IMR-90 (cell line): Measurements from ENCODE around the gene DRD3. TPM values are rescaled to one million over a fixed set of nuclear protein-coding genes. Genes with fewer than 3 reads are reported as not detected.

ENCODE experiments used
- ATAC-seq: fragments of 200-7000 bp; cut with Tn5 transposase; 2 replicates; pipeline ENCODE4 v1.9.1; 2020; ENCODE audit warnings: low read depth, mild to moderate bottlenecking, moderate library complexity
- BruUV-seq: library from RNA; stranded (reverse); fragments of 400-500 nt; replicated peaks from 2 replicates; lab custom pipeline; 2021; lab: Mats Ljungman, UMichigan
- CTCF ChIA-PET: fragments of 300-600 bp; formaldehyde crosslinking; extraction: SDS; loops from one replicate; lab custom pipeline; 2021; ENCODE audit warnings: antibody characterized with exemption; lab: Yijun Ruan, JAX
- POLR2A ChIA-PET: fragments of 300-600 bp; sonication (Branson Sonifier 250); formaldehyde crosslinking; loops from one replicate; lab custom pipeline; 2022; ENCODE audit warnings: antibody characterized with exemption; ENCODE audit not compliant: unreplicated experiment; lab: Charles Lee
- DNase-seq: peaks from one replicate; pipeline ENCODE4 v3.0.0; 2013
- H2AFZ ChIP-seq: replicated peaks from 2 replicates; pipeline ENCODE3; 2013; ENCODE audit warnings: low read length, mild to moderate bottlenecking; ENCODE audit not compliant: poor library complexity
- H2AK5ac ChIP-seq: 2 replicates; pipeline ENCODE4 v1.6.1; 2013; ENCODE audit warnings: low read depth, low read length, inconsistent platforms
- H2AK9ac ChIP-seq: replicated peaks from 2 replicates; pipeline ENCODE3; 2013; ENCODE audit warnings: mild to moderate bottlenecking, low read depth, low read length, moderate library complexity; ENCODE audit not compliant: poor library complexity
- H2BK120ac ChIP-seq: 2 replicates; pipeline ENCODE4 v1.6.1; 2013; ENCODE audit warnings: low read depth, low read length, inconsistent platforms
- H2BK15ac ChIP-seq: 3 replicates; pipeline ENCODE4 v1.6.1; 2013; ENCODE audit warnings: low read depth, low read length, inconsistent platforms
- H2BK20ac ChIP-seq: 2 replicates; pipeline ENCODE4 v1.6.1; 2013; ENCODE audit warnings: low read depth, mild to moderate bottlenecking, inconsistent platforms, low read length, moderate library complexity
- H2BK5ac ChIP-seq: 2 replicates; pipeline ENCODE4 v1.6.1; 2013; ENCODE audit warnings: mild to moderate bottlenecking, low read depth, low read length, inconsistent platforms; ENCODE audit not compliant: poor library complexity, severe bottlenecking
- H3K14ac ChIP-seq: replicated peaks from 2 replicates; pipeline ENCODE4 v1.6.1; 2013; ENCODE audit warnings: low read depth, low read length, inconsistent platforms
- H3K18ac ChIP-seq: 2 replicates; pipeline ENCODE4 v1.6.1; 2013; ENCODE audit warnings: low read depth, low read length, control low read depth
- H3K23ac ChIP-seq: 2 replicates; pipeline ENCODE4 v1.6.1; 2013; ENCODE audit warnings: low read depth, low read length, inconsistent platforms
- H3K27ac ChIP-seq: 2 replicates; pipeline ENCODE4 v1.5.1; 2013; ENCODE audit warnings: mild to moderate bottlenecking, control low read depth, low read length; ENCODE audit not compliant: insufficient read depth
- H3K27me3 ChIP-seq: 2 replicates; pipeline ENCODE4 v1.6.1; 2013; ENCODE audit warnings: low read length; ENCODE audit not compliant: control insufficient read depth, insufficient read depth
- H3K36me3 ChIP-seq: 2 replicates; pipeline ENCODE4 v1.6.1; 2013; ENCODE audit warnings: low read length, mixed read lengths; ENCODE audit not compliant: control insufficient read depth, insufficient read depth
- H3K4ac ChIP-seq: 2 replicates; pipeline ENCODE4 v1.6.1; 2013; ENCODE audit warnings: low read depth, low read length, inconsistent platforms
- H3K4me1 ChIP-seq: 2 replicates; pipeline ENCODE4 v1.6.1; 2013; ENCODE audit warnings: low read length, mixed read lengths; ENCODE audit not compliant: control insufficient read depth, insufficient read depth
- H3K4me2 ChIP-seq: 2 replicates; pipeline ENCODE4 v1.6.1; 2013; ENCODE audit warnings: low read depth, mild to moderate bottlenecking, control low read depth, low read length, moderate library complexity
- H3K4me3 ChIP-seq: 2 replicates; pipeline ENCODE4 v1.5.1; 2013; ENCODE audit warnings: low read depth, mild to moderate bottlenecking, control low read depth, low read length, moderate library complexity; ENCODE audit not compliant: insufficient read depth
- H3K56ac ChIP-seq: 2 replicates; pipeline ENCODE4 v1.6.1; 2013; ENCODE audit warnings: low read length, inconsistent platforms; ENCODE audit not compliant: insufficient read depth; ENCODE audit errors: extremely low read depth
- H3K79me1 ChIP-seq, 2 experiments: 2 replicates each; pipeline ENCODE4 v1.6.1; 2013; ENCODE audit warnings: low read length in 2 of 2, inconsistent platforms in 1 of 2, low read depth in 1 of 2
- H3K9ac ChIP-seq: 2 replicates; pipeline ENCODE4 v1.6.1; 2013; ENCODE audit warnings: low read depth, low read length, control low read depth
- H3K9me1 ChIP-seq: 2 replicates; pipeline ENCODE4 v1.6.1; 2013; ENCODE audit warnings: low read length, inconsistent platforms; ENCODE audit not compliant: insufficient read depth
- H3K9me3 ChIP-seq: 2 replicates; pipeline ENCODE4 v1.6.1; 2013; ENCODE audit warnings: low read length; ENCODE audit not compliant: control insufficient read depth, insufficient read depth
- H4K20me1 ChIP-seq: 2 replicates; pipeline ENCODE4 v1.6.1; 2013; ENCODE audit warnings: low read length, inconsistent platforms; ENCODE audit not compliant: insufficient read depth
- H4K5ac ChIP-seq: 2 replicates; pipeline ENCODE4 v1.6.1; 2013; ENCODE audit warnings: mild to moderate bottlenecking, low read depth, low read length, control low read depth
- H4K8ac ChIP-seq, 2 experiments: 2 replicates each; pipeline ENCODE4 v1.6.1; 2013; ENCODE audit warnings: low read depth in 2 of 2, low read length in 2 of 2, control low read depth in 1 of 2, inconsistent platforms in 1 of 2
- H4K91ac ChIP-seq: 2 replicates; pipeline ENCODE4 v1.6.1; 2013; ENCODE audit warnings: low read depth, low read length, inconsistent platforms; ENCODE audit not compliant: insufficient read depth
- CEBPB ChIP-seq: IDR thresholded peaks from 2 replicates; pipeline ENCODE4 v1.6.1; 2012; ENCODE audit warnings: low read depth, low read length, improper control_type of control experiment
- RAD21 ChIP-seq: IDR thresholded peaks from 2 replicates; pipeline ENCODE4 v1.6.1; 2012; ENCODE audit warnings: low read length, improper control_type of control experiment
- SMC3 ChIP-seq: fragments of 150-350 bp; IDR thresholded peaks from 2 replicates; pipeline ENCODE4 v1.6.1; 2016; ENCODE audit warnings: low read depth, mild to moderate bottlenecking, antibody characterized with exemption, low read length, moderate library complexity
- WGBS, 2 experiments: methylation state at CpG; one replicate each; pipeline versions ENCODE4 v1.1.5 to v1.1.7; 2013; ENCODE audit warnings: missing lambda C conversion rate in 2 of 2; ENCODE audit not compliant: insufficient read length in 1 of 2; ENCODE audit errors: extremely low coverage in 2 of 2; 5-methylcytosine and 5-hydroxymethylcytosine counted together
- dilution Hi-C: fragments of 300-500 bp; cut with HindIII; formaldehyde crosslinking; loops from one replicate; pipeline ENCODE4 v1.14.3; 2018; ENCODE audit warnings: low sequenced_read_pairs; ENCODE audit not compliant: unreplicated experiment
- in situ Hi-C: fragments of 300-500 bp; cut with MboI; formaldehyde crosslinking; loops from 3 replicates; pipeline ENCODE4 v1.14.3; 2019; ENCODE audit warnings: low sequenced_read_pairs, inconsistent platforms, mixed read lengths
- intact Hi-C: fragments of 100-400 bp; cut with micrococcal nuclease; formaldehyde crosslinking; loops from 2 replicates; pipeline ENCODE4 v1.10.0; 2022
- polyA plus RNA-seq, 3 experiments: library from polyadenylated mRNA; depleted of rRNA; stranded (reverse); fragments of >200 nt; gene quantifications; 2 replicates each; pipeline ENCODE4 v1.2.3, GENCODE V29; 2012; ENCODE audit warnings: low replicate concordance in 1 of 3
- total RNA-seq: library from RNA; depleted of rRNA; stranded (reverse); fragments of >200 nt; gene quantifications from 2 replicates; pipeline ENCODE4 v1.2.3, GENCODE V29; 2012

DRD3 gene
- total and polyA plus RNA-seq, 2 of the 4 experiments (the other 2 are of a cell fraction) = not detected

- Histone ChIP-seq H3K14ac (no peak overlapping the region), H2AFZ (no peak overlapping the region), H3K27me3 (no peaks in the 10 kb centered on the region; the same call in 1 of the 2 replicates), H2BK15ac (no peak overlapping the region), H4K91ac (no peak overlapping the region), H4K8ac (no peak overlapping the region), H2BK120ac (no peak overlapping the region), H3K4me1 (peaks cover 10% of the 10 kb centered on the region), H3K18ac (no peak overlapping the region), H3K27ac (no peak overlapping the region), H3K56ac (0 out of 2 replicates have a peak overlapping the region, but pooled peaks have one; percentile 2), H4K5ac (no peak overlapping the region), H2BK5ac (no peak overlapping the region), H3K4me3 (no peak overlapping the region), H3K36me3 (no peaks in the 10 kb centered on the region), H2AK9ac (no peak overlapping the region), H3K9ac (no peak overlapping the region), H3K4me2 (no peak overlapping the region), H3K79me1 (no peaks in the 10 kb centered on the region), H2AK5ac (no peak overlapping the region), H3K4ac (no peak overlapping the region), H3K23ac (no peak overlapping the region), H2BK20ac (no peak overlapping the region), H3K9me1 (peaks cover 7% of the 10 kb centered on the region), H4K20me1 (no peaks in the 10 kb centered on the region), H3K9me3 (no peaks in the 10 kb centered on the region)
- dilution Hi-C loops (no loop called here), in situ Hi-C loops (no loop called here), intact Hi-C loops (no loop called here)
- TF ChIP-seq SMC3 (no peak), RAD21 (no peak), CEBPB (peak; percentile 94)
- ChIA-PET POLR2A (no interaction called here), CTCF (interaction anchor here (0.5 to 1.1 kb wide), 2 partner anchors 63 to 213 kb away, joined by 3 to 9 read pairs; no protein-coding TSS in a partner anchor)
- ATAC-seq (peak; percentile 54), DNase-seq (peak; percentile 70)
- no TSS peak for BruUV-seq
- 0% methylated on average over 1 of the region's 3 CpGs; no CpG with 5 or more reads in 1 of the 2 experiments for WGBS, 2 experiments
These were observed 51.3 kb downstream of the DRD3 start for GRCh38 chr3:114127517-114127916.
